ENCODE results near the gene COX7A2L. TPM values are rescaled to one million over a fixed set of nuclear protein-coding genes. Genes with fewer than 3 reads are reported as not detected.

Gene COX7A2L
- total RNA-seq, 4 donors from 2014 or later = 69.8 to 94.7 (median 89.1) TPM

Other genes with a start within 250 kb of the COX7A2L start
- gene EML4, start 191.9 kb downstream of the COX7A2L start, total RNA-seq = 1 to 10 TPM; 3.0 to 5.0 (median 4.6) TPM
- under 1 TPM in 1 of 4 donors, not detected in 3; 0.15 TPM for gene KCNG3, start 132.8 kb upstream of the COX7A2L start, total RNA-seq
- 10 to 100 TPM in 2 of 4 donors, 1 to 10 TPM in 2; 6.6 to 21.6 (median 9.5) TPM for gene MTA3, start 207.4 kb upstream of the COX7A2L start, total RNA-seq